Neural crest cell (in vitro differentiated cells): ENCODE measurements around the gene SLC9A3. TPM values are rescaled to one million over a fixed set of nuclear protein-coding genes. Genes with fewer than 3 reads are reported as not detected.

Experiments
- DNase-seq: peaks from one replicate; pipeline ENCODE4 v3.0.0; 2021; ENCODE audit warnings: low read depth, mixed read lengths, low spot score
- H3K27ac Mint-ChIP-seq: one replicate; pipeline ENCODE4 v1.8.0; 2021; ENCODE audit warnings: mild to moderate bottlenecking, mixed read lengths; ENCODE audit not compliant: unreplicated experiment
- H3K27me3 Mint-ChIP-seq: 2 replicates; pipeline ENCODE4 v1.8.0; 2021; ENCODE audit warnings: low read depth, mild to moderate bottlenecking, mixed read lengths
- H3K36me3 Mint-ChIP-seq: 2 replicates; pipeline ENCODE4 v1.8.0; 2021; ENCODE audit warnings: low read depth, mild to moderate bottlenecking, mixed read lengths
- H3K4me1 Mint-ChIP-seq: 2 replicates; pipeline ENCODE4 v1.8.0; 2021; ENCODE audit warnings: mixed read lengths
- H3K4me3 Mint-ChIP-seq: one replicate; pipeline ENCODE4 v1.8.0; 2021; ENCODE audit warnings: mild to moderate bottlenecking, mixed read lengths
- H3K9me3 Mint-ChIP-seq: 2 replicates; pipeline ENCODE4 v1.8.0; 2021; ENCODE audit warnings: mixed read lengths
- CTCF ChIP-seq: fragments of 200-600 bp; sonication (generic); conservative IDR thresholded peaks from 2 replicates; pipeline ENCODE4 v1.5.0; 2021; ENCODE audit warnings: antibody characterized with exemption, mild to moderate bottlenecking
- microRNA-seq: library from miRNA; unstranded; fragments of <30 nt; microRNA quantifications from one replicate; pipeline ENCODE4, GENCODE V29; 2020
- total RNA-seq: library from RNA; stranded (reverse); gene quantifications from 2 replicates; pipeline ENCODE4 v1.2.1, GENCODE V29; 2021

SLC9A3 gene
- total RNA-seq, 1 donor from 2014 or later: 1.5 TPM

GRCh38 chr5:420632-421286 is 103.5 kb downstream of the SLC9A3 start:
- Mint-ChIP-seq H3K4me3 (no peak overlapping the region), H3K9me3 (no peaks in the 10 kb centered on the region), H3K36me3 (no peaks in the 10 kb centered on the region), H3K27ac (no peak overlapping the region), H3K27me3 (no peaks in the 10 kb centered on the region), H3K4me1 (peaks cover 15% of the 10 kb centered on the region)
- TF ChIP-seq CTCF: no peak
- DNase-seq: no peak

Small RNA genes within 50 kb of the gene (microRNA-seq; reads per million reads assigned to microRNA genes)
- not detected for gene MIR4456

Other genes starting within 250 kb of the SLC9A3 start
- 1.0 and 1.3 TPM in 2 replicates for gene AHRR, start 202.7 kb downstream of the SLC9A3 start, total RNA-seq
- 56.0 and 61.3 TPM in 2 replicates for gene EXOC3, start 81.3 kb downstream of the SLC9A3 start, total RNA-seq
- gene CEP72, start 87.9 kb upstream of the SLC9A3 start, total RNA-seq: 27.2 and 29.4 TPM in 2 replicates
- 2.6 and 2.7 TPM in 2 replicates for gene TPPP, start 168.9 kb upstream of the SLC9A3 start, total RNA-seq